HUES48 (cell line): Measurements from ENCODE around the gene BAD.

Source experiments
- H3K27ac ChIP-seq: one replicate; pipeline ENCODE4 v1.7.0; 2013; ENCODE audit warnings: low read depth, low read length, inconsistent platforms
- H3K27me3 ChIP-seq: 2 replicates; pipeline ENCODE4 v1.6.1; 2013; ENCODE audit warnings: mild to moderate bottlenecking, low read length; ENCODE audit not compliant: control insufficient read depth, insufficient read depth
- H3K36me3 ChIP-seq: 2 replicates; pipeline ENCODE4 v1.6.1; 2013; ENCODE audit warnings: low read length; ENCODE audit not compliant: control insufficient read depth, insufficient read depth
- H3K4me1 ChIP-seq: 2 replicates; pipeline ENCODE4 v1.6.1; 2013; ENCODE audit warnings: mild to moderate bottlenecking, low read length; ENCODE audit not compliant: control insufficient read depth, insufficient read depth
- H3K4me3 ChIP-seq: 2 replicates; pipeline ENCODE4 v1.5.1; 2013; ENCODE audit warnings: mild to moderate bottlenecking, low read depth, low read length
- H3K9ac ChIP-seq: 2 replicates; pipeline ENCODE4 v1.6.1; 2013; ENCODE audit warnings: mild to moderate bottlenecking, low read depth, low read length, moderate library complexity
- H3K9me3 ChIP-seq: 2 replicates; pipeline ENCODE4 v1.6.1; 2013; ENCODE audit warnings: low read length; ENCODE audit not compliant: control insufficient read depth, insufficient read depth

Gene BAD

DNA sequence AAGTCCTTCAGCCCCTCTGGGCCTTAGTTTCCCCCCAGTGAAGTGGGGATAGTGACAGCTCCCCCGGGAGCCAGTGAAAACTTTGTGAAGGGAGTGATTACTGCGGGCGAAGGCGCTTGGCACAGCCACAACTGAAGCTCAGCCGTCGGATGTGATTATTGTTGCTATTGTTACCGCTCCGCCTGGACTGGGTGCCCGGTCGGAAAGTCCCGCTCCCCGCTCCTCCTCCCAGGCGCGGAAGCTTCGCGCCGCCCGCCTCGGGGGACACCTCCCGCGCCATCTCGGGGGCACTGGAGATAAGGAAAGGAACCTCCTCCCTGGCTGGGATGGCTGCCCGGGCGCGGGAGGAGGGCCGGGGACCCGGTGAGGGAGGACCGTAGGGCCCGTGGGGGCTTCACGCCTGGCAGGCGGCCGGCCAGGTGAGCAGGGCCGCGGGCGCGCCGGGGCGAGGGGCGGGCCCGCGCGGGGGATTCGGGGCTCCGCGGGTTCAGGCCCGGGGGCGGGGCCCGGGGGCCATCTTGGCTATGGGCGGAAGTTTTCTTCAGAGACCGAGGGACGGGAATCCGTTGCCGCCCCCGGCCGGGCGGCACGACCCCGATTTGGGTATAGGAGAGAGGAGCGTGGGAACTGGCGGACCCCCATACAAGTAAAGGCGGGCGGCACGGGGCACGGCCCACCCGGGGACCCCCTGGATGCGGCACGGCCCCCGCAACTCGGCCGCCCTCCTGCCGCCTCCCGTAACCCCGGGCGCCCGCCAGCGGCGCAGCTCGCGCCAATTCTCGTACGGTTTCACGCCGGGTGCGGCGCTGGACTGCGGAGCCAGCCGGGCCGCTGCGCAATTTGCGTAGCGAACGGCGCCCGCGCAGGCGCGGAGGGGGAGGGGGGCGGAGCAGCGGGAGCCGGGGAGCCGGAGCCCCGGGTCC, 758 bp upstream of the BAD start, which contains the start of gene GPR137:
TSS of gene GPR137 (plus strand) at position 887 of the 923 bp plus-strand sequence. CDS start 677 bp downstream, outside the sequence.
- Histone ChIP-seq H3K4me1 (peaks cover 5% of the 10 kb centered on the region; the same call in 1 of the 2 replicates), H3K27ac (peak within 1 kb of the TSS; percentile 85), H3K9ac (0 out of 2 replicates have a peak within 1 kb of the TSS, but pooled peaks have one; percentile 12), H3K4me3 (peak within 1 kb of the TSS; percentile 96), H3K27me3 (peaks cover 17% of the 10 kb centered on the region), H3K36me3 (no peaks in the 10 kb centered on the region), H3K9me3 (no peaks in the 10 kb centered on the region)

DNA sequence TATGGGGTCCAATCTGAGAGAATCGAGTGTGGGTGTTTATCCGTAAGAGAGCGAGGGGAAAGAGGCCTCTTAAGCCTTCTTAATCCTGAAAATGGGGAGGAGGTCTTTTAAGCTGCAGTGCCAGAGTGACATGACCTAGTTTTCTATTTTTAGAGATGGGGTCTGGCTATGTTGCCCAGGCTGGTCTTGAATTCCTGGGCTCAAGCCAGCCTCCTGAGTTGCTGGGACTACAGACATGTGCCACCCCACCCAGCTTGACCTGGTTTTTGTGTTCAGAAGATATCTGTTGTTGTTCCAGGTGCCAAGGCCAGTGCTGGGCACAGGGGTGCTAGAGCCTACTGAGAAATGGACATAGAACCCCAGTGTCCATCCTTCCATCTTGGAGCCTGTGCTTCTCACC, 1.4 kb downstream of the BAD start:
- no peak overlapping the region for H3K9ac ChIP-seq
- no peak overlapping the region for H3K27ac ChIP-seq

DNA sequence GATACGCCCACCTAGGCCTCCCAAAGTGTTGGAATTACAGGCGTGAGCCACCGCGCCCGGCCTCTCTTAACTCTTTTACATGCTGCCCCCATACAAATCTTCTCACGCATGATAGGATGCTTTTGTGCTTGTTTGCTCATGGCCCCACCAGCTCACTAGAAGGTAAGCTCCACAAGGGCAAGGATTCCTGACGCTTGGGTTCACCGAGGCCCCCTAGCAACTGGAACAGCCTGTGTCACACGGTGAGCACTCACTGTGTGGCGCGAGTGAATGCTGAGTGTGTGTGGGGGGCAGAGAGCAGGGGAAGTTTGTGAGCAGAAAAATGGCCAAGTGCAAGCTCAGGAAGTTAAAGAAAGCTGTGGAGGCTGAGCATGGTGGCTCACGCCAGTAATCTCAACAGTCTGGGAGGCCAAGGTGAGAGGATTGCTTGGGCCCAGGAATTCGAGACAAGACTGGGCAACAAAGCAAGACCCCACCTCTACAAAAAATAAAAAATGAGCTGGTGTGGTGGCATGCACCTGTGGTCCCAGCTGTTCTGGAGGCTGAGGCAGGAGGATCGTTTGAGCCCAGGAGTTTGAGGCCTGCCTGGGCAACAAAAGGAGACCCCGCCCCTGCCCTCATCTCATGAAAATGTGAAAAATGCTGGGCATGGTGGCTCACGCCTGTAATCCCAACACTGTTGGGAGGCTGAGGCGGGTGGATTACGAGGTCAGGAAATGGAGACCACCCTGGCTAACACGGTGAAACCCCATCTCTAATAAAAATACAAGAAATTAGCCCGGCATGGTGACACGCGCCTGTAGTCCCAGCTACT, 2.3 kb downstream of the BAD start:
- Histone ChIP-seq H3K27ac (no peak overlapping the region), H3K9me3 (no peaks in the 10 kb centered on the region), H3K9ac (no peak overlapping the region), H3K36me3 (peaks cover 2% of the 10 kb centered on the region; the same call in 1 of the 2 replicates), H3K27me3 (peaks cover 7% of the 10 kb centered on the region; the same call in 1 of the 2 replicates), H3K4me1 (peaks cover 5% of the 10 kb centered on the region; the same call in 1 of the 2 replicates), H3K4me3 (no peak overlapping the region)

More for the DNA sequence above, 1.4 kb downstream of the BAD start:
- no peak overlapping the region for H3K4me3 ChIP-seq
- no peaks in the 10 kb centered on the region for H3K9me3 ChIP-seq
- H3K36me3 ChIP-seq = no peaks in the 10 kb centered on the region; the same call in 1 of the 2 replicates
- H3K27me3 ChIP-seq = peaks cover 7% of the 10 kb centered on the region; the same call in 1 of the 2 replicates
- peaks cover 5% of the 10 kb centered on the region; the same call in 1 of the 2 replicates for H3K4me1 ChIP-seq

DNA sequence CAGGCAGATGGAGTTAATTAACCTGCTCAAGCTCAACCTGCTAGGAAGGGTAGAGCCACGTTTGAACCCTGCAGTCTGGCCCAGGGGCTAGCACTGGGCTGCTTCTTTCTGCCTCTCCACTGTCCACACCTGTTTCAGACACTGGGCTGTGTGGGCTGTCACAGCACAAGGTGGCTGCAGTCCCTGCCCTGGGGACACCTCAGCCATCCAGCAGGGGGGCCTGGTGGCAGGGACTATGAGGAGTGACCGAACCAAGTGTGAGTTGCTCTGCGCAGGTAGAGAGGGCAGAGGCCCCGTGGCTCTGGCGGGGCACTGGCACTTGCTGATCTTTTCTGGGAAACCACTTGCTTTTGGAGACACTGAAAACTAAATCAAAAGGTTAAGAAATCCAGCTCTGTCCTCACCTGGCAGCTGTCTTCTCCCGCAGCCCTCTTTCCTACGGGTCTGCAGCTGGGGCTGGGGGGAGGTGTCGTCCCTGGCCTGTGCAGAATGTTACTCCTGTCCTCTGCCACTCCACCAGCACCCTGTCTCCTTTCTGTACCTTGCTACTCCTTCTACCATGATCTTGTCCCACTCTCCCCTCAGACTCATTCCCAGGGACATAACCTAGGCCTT, 5.8 kb downstream of the BAD start:
- Histone ChIP-seq H3K9ac (no peak overlapping the region), H3K27ac (no peak overlapping the region), H3K36me3 (peaks cover 12% of the 10 kb centered on the region), H3K4me1 (no peaks in the 10 kb centered on the region), H3K27me3 (no peaks in the 10 kb centered on the region), H3K9me3 (no peaks in the 10 kb centered on the region), H3K4me3 (no peak overlapping the region)

DNA sequence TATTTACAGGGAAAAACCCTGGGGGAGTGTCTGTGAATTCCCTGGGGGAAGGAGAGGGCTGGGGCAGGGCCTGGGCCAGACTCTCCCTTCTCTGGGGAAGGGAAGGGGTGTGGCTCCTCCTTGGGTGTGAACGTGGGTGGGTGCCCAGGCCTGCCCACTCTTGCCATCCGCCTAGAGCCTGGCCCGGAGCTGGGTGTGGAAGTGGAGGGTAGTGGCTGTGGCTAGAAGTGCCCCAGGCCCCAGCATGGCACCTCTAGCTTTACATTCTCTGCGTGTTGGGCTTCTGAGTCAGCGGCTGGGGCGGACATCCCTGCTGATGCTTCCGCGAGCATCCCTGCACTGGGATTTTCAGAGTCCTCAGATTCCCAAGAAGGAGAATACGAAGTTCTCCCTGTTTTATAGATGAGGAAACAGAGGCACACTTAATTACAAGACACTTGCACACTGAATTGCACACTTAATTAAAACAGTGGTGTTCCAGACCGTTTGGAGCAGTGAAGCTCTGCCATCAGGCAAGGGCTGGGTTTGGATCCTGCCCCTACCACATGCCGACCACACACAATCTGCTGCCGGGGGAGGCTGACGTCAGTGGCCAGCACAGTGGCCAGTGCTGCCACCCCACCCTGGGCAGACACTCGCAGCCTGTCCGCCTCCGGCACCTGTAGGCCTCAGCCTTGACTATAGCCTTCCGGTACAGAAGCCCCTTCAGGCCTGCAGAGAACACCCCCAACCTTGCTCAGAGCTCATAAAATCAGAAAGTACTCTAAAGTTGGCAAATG, 7.6 kb downstream of the BAD start:
- Histone ChIP-seq H3K9me3 (no peaks in the 10 kb centered on the region), H3K4me3 (no peak overlapping the region), H3K9ac (no peak overlapping the region), H3K36me3 (peaks cover 12% of the 10 kb centered on the region), H3K4me1 (peaks cover 1% of the 10 kb centered on the region), H3K27ac (no peak overlapping the region), H3K27me3 (no peaks in the 10 kb centered on the region)

DNA sequence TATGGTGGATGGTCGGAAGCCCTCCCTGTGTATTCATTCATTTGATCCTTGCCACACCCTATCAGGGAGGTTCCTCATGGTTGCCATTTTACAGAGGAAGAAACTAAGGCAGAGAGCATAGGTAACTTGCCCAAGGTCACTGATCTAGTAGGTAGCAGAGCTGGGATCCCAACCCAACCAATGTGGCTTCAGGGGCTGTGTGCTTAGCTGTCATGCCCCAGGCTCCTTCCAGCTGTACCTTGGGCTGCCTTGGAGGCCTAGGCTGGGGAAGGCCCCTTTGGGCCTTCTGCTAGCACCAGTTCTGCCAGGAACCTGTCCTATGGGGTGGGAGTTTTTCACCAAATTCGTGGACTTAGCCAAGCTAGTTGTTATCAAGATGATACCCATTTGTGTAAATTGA, 8.6 kb downstream of the BAD start:
- no peak overlapping the region for H3K9ac ChIP-seq
- no peak overlapping the region for H3K4me3 ChIP-seq
- H3K27me3 ChIP-seq = no peaks in the 10 kb centered on the region
- H3K9me3 ChIP-seq = no peaks in the 10 kb centered on the region
- H3K36me3 ChIP-seq = peaks cover 12% of the 10 kb centered on the region
- no peak overlapping the region for H3K27ac ChIP-seq
- peaks cover 4% of the 10 kb centered on the region for H3K4me1 ChIP-seq

DNA sequence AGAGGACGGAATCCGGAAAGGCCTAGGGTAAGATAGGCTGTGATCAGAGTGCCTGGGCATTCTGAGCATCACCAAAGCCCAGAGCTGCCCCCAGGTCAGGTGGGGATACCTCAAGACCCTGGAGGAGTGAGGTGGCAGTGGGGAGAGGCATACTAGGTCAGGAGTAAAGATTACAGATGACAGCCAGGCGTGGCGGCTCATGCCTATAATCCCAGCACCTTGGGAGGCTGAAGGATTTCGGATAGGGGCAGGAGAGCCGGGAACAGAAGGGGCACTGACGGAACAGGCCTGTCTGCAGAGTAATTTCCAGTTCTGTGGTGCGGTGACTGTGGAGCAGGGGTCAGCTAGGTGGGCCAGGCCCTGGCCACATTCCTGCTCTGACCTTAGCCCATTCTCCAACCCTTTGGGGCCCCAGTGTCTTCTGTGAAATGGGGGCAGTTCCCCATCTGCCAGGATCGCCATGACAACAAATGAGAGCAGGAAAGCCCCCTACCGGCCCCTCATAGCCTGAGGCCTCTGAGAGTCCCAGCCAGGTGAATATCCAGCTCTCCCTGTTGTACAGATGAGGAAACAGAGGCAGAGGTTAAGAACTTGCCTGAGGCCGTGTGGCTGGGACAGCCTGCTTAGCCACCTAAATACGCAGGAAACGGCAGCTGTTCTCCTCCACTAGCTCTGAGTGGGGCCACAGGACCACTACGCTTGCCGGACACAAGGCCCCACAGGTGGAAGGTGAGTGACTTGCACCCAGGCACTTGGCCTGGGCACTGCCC, 9.2 kb downstream of the BAD start:
- Histone ChIP-seq H3K27me3 (no peaks in the 10 kb centered on the region), H3K9me3 (no peaks in the 10 kb centered on the region), H3K4me1 (peaks cover 4% of the 10 kb centered on the region), H3K27ac (no peak overlapping the region), H3K36me3 (peaks cover 12% of the 10 kb centered on the region), H3K9ac (no peak overlapping the region), H3K4me3 (no peak overlapping the region)

DNA sequence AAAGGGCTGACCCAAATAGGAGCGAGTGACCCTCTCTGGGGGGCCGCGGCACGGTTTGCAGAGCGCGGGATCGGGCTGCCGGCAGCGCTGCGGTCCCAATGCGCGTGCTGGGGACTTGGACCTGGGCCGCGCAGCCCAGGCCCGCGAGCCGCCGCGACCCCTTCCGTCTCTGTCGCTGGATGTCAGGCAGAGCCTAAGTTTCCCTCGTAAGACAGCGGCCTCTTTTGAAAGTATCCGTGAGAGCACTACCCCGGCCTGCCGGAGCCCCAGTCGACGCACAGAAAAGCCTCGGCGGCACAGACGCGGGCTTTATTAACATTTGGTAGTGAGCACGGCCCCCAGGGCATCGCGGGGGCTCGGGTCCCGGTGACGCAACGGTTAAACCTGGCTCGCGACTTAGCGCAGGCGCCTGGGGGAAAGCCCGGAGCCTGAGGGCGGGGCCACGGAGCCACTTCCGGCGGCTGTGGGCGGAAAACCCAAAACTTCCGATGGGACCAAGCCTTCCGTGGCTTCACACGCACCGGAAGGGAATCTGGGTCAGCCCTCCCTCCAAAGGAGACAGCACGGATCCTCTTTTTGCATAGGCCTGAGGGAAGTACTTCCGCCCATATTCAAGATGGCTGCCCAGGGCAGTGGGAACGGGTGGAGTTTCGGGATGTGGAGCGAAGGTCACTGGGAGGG, 14.8 kb downstream of the BAD start:
- no peaks in the 10 kb centered on the region for H3K27me3 ChIP-seq
- peak overlapping the region; percentile 83 for H3K9ac ChIP-seq
- peak overlapping the region; percentile 96 for H3K27ac ChIP-seq
- H3K4me1 ChIP-seq = peaks cover 12% of the 10 kb centered on the region
- H3K4me3 ChIP-seq = peak overlapping the region; percentile 94
- peaks cover 27% of the 10 kb centered on the region for H3K36me3 ChIP-seq
- H3K9me3 ChIP-seq = no peaks in the 10 kb centered on the region

DNA sequence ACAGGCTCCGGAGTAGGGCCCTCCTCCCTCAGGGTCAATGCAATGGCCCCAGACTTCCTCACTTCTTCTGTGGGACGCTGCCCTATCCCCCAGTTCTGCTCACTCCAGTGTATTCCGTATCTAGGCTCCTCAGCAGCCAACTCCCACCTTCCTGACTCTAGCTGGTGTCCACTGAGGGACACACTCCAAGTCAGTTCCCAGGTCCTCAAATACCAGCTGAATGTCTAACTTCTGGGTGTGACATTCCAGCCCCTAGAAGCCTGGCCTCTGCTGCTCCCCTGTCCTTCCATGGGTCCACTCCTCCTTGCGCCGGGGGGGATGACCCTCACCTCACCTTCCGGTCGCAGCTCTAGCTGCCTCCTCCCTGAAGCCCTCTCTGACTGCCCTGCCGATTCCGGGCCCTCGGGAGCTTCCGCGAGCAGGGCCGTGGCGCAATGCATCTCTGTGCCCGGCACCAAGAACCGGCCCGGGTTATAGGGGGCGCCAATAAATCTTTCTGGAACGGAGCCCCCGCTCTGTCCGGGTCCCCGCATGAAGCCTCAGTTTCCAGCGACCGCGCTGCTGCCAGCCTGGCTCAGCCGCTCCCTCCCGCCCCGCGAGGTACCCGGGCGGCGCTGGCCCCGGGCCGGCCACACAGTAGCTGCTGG, 15.4 kb downstream of the BAD start:
- Histone ChIP-seq H3K9me3 (no peaks in the 10 kb centered on the region), H3K27me3 (no peaks in the 10 kb centered on the region), H3K4me3 (peak overlapping the region; percentile 94), H3K27ac (peak overlapping the region; percentile 96), H3K9ac (peak overlapping the region; percentile 50), H3K4me1 (peaks cover 12% of the 10 kb centered on the region), H3K36me3 (peaks cover 33% of the 10 kb centered on the region)
